NCI-H2196 (cell line): ENCODE results near the gene TGFB1I1.
A peak's percentile ranks its signal among the peaks of the same experiment; 100 is the strongest.

Experiments used
- DNase-seq: peaks from one replicate; lab custom pipeline; 2025; ENCODE audit not compliant: unreplicated experiment; lab: John Stamatoyannopoulos, UW

TGFB1I1 gene

GRCh38 chr16:31451681-31452351 lies 20.1 kb upstream of the TGFB1I1 start:
- peak; percentile 69 for DNase-seq

DNA sequence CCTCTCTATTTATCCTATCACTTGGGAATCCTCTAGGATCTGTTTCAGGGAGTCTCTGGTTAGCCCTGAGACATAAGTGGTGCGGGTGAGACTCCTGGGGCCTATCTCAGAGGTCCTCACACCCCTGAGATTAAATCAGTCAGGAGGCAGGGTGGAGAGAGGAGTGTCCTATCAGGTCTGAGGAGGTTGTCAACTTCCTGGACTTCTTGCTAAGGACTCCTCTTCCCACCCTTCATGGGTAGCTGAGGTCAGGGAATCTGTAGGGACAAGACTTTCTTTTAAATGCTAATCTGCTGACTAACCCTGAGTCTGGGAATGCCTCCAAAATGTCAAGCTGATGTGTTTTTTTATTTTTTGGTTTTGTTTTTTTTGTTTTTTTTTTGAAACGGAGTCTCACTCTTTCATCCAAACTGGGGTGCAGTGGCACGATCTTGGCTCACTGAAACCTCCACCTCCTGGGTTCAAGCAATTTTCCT lies 19.3 kb upstream of the TGFB1I1 start:
- no peak for DNase-seq

DNA sequence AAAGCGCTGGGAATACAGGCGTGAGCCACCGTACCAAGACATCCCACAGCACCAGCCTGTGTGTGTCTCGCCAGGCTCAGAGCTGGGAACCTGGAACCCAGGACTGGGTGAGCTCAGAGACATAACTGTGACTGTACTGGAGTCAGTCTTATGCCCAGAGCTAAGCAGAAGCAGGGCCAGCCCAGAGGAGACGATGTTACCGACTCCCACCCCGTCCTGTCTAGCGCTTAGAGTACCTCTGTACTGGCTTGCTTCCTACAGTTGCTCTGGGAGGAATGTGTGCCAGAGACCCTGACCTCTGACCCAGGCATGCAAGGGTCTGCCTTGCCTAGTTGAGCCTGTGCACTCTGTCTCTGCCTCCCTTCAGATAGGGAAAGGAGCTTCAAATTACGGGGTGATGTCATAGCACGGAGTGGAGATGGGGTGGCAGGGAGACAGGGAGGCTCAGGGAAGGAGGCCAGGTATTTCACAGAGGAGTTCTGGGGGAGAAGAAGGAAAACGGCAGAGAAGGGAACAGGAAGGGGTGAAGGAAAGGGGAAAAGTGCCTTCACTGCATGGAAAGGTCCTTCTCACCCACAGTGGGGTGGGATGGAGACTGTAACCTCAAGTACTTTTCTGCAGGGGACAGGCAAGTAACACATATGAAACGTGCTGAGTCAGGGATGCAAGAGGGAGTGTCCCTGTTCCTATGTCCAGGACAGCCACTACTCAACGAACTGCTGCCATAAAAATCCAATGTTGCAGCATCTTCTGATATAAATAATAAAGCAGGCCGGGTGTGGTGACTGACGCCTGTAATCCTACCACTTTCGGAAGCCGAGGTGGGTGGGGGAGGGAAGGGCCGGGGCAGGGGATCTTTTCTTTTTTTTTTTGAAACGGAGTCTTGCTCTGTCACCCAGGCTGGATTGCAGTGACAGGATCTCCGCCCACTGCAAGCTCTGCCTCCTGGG lies 18.4 kb upstream of the TGFB1I1 start:
- no peak for DNase-seq

DNA sequence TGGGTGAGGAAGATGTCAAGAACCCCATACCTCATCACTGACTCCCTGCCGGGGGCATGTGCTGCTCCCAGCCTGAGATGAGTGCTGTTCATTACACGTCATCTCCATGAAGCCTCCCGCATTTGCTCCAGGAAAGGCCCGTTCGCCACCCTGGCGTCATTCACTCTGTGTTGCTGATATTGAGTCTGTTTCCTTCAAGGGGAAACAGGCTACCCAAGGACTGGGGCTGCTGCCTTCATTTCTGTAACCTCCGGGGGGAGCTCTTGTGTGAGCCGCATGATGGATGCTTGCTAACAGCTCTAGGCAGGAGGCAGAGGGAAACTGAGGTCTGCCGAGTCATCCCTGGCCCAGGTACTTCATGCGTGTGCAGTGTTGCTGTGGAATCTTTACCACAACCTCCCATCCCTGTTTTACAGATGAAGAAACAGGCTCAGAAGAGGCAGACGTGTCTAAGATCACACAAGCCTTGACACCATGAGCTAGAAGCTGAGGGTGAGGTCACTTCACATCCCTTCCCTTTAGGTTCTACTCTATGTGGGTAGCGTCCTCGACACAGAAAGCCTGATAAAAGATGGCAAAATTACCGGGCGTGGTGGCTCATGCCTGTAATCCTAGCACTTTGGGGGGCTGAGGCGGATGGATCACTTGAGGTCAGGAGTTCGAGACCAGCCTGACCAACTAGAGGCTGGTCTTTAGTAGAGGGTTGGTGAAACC lies 16.2 kb upstream of the TGFB1I1 start:
- no peak for DNase-seq

GRCh38 chr16:31456988-31457360 lies 15.0 kb upstream of the TGFB1I1 start:
- no peak for DNase-seq

DNA sequence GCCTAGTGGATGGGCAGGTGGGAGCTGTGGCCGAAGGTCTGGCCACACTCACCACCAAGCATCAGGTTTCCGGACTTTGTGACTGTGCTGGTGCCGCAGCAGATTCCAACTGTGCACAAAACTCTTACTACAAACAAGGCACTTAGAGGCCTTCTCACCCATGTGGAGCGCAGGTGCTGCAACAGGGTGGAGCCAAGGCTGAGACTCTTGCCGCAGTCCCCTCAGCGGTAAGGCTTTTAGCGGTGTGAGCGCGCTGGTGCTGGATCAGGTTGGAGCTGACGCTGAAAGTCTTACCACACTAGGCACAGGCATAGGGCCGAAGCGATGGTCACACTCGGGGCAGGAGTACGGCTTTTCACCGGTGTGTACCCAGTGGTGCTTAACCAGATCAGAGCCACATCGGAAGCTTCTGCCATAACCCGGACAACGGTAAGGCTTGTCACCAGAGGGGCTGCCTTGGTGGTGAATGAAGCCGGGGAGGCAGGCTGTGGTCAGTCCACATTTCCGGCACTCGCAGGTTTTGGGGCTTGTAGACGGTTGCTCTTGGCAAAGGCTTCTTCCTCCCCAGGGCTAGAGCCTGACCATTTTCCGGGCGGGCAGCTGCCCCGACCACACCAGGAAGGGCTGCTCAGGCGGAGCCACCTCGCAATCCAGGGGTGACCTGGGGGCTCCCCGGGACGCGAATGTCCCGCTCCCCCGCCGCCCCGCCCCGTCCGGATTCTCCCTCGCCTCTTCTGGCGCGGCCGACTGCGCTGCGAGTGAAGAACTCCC lies 13.7 kb upstream of the TGFB1I1 start:
- peak; percentile 48 for DNase-seq

DNA sequence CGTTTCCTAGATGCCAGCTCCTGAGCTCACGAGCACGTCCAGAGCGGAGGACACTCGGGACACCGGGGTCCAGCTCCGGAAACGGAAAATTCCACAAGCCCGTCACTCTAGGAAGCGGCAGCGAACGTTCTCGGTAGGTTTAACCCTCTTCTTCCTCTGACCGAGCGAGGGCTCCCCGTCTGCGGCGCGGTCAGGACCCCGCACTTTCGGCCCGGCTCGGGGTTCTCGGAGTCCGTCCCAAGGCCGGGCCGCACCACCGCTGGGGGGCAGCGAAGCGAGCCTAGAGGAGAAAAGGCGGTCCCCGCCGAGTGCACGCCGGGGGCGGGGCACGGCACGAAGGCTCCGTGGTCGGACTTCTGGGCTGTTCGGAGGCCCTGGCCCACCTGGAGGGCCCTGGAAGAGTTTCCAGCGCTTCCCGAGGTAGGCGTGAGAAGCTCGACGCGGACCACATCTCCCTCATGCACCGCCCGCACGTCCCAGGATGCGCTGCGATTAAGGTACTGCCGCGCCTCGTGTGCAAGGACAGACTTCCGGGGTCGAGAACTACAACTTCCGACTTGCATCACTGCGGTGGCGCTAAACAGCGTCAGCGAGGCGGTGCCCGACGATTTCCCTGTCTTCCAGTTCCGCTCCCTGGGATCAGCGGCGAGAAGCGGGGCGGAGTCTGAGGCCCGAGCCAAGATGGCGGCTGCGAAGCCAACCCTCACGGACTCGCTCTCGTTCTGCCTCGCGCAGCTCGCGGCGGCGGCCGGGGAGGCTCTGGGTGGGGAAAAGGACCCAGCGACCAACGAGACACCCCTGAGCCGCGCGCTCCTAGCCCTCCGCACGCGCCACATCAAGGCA lies 12.9 kb upstream of the TGFB1I1 start, which contains the start of gene ARMC5:
ARMC5 (plus strand) TSS at position 658 of the 843 bp plus-strand sequence; CDS start at position 682, 24 bp downstream.
- peak; percentile 97 for DNase-seq

DNA sequence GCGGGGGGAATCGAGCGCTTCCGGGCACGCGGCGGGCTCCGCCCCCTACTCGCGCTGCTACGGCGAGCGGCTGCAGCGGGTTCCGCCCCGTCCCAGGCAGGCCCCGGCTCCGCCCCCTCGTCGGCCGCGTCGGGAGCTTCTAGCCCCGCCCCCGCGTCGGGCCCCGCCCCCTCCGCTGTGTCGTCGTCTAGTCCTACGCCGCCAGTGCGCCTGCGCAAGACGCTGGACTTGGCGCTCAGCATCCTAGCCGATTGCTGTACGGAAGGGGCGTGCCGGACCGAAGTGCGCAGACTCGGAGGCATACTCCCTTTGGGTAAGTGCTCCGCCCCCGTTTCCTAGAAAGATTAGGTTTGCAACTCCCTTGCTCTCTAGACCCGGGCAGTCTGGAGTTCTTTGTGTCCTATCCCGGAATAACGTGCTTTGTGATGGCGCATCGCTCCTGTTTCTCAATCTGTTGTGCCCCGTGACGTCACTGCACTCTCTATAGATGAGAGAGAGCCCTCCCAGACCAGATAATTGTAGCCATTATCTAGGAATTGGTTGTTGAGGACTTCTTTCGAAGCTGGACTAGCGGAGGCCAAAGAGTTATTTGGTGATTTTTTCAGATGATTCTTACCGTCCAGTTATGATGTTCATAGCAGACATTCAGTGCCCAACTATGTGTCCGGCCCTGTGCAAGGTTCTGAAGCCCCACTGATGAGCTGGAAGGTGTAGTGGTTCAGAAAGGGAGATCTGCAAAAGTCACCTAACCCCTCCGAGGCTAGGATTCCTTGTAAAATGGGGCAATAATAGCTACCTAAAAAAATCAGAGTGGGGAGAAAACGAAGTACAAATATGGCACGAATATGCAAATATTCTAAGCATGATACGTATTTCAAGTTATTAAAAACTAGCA lies 12.0 kb upstream of the TGFB1I1 start:
- peak; percentile 99 for DNase-seq

- DNase-seq = peak; percentile 45
Observed at GRCh38 chr16:31460582-31461002, 11.4 kb upstream of the TGFB1I1 start.

GRCh38 chr16:31461201-31461920 lies 10.6 kb upstream of the TGFB1I1 start:
- no peak for DNase-seq

DNA sequence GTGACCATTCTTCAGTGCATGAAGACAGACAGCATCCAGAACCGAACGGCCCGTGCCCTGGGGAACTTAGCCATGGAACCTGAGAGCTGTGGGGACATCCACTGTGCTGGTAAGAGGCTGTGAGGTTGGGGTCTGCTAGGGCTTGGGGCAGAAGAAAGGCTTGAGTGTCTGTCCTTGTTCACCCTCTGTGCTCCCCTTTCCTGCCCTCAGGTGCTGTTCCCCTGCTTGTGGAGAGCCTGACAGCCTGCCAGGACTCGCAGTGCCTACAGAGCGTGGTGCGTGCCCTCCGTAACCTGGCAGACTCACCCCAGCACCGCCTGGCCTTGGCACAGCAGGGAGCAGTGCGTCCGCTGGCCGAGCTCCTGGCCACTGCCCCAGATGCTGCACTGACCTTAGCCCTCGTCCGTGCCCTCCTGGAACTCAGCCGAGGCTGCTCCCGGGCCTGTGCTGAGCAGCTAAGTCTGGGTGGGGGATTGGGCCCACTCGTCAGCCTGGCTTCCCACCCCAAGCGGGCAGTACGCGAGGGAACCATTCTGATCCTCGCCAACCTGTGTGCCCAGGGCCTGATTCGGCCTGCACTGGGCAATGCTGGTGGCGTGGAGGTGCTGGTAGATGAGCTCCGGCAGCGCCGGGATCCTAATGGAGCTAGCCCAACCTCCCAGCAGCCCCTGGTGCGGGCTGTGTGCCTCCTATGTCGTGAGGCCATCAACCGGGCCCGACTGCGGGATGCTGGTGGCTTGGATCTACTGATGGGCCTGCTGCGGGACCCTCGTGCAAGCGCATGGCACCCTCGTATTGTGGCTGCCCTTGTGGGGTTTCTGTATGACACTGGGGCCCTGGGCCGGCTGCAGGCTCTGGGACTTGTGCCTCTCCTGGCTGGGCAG lies 9.8 kb upstream of the TGFB1I1 start:
- no peak for DNase-seq

- DNase-seq = no peak
Observed at GRCh38 chr16:31464348-31464769, 7.6 kb upstream of the TGFB1I1 start.

DNA sequence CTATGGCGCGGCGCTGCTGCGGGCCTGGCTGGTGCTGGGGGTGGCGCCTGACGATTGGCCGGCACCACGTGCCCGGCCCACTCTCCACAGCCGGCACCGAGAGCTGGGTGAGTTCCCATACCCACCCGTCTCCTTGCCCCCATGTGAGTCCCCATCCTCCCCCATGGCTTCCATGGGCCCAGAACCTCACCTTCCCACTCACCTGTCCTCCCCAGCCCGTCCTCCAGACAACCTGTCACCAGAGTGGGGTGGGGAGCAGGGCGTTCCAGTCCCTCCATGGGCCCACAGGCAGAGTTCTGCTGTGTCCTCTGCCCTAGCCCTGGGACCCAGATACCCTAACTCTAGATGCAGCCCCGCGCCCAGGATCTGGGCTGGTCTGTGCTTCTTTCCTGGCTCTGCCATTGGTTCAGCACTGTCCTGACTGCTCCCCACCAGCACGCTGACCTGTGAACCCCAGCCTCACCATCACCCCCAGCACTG lies 7.1 kb upstream of the TGFB1I1 start:
- DNase-seq = no peak

DNA sequence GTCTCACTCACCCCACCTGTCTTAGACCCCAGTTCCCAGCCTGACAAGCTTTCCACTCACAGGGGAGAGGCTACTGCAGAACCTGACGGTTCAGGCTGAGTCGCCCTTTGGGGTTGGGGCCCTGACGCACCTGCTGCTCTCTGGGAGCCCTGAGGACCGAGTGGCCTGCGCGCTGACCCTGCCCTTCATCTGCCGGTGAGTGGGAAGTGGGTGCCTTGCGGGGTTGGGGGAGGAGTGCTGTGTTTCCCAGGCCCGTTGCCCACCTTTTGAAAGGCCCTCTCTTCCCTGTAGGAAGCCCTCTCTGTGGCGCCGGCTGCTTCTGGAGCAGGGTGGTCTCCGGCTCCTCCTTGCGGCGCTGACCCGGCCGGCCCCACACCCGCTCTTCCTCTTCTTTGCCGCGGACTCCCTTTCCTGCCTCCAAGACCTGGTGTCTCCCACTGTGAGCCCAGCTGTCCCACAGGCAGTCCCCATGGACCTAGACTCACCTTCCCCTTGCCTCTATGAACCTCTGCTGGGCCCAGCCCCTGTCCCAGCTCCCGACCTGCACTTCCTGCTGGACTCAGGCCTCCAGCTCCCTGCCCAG lies 6.1 kb upstream of the TGFB1I1 start:
- DNase-seq = no peak

DNA sequence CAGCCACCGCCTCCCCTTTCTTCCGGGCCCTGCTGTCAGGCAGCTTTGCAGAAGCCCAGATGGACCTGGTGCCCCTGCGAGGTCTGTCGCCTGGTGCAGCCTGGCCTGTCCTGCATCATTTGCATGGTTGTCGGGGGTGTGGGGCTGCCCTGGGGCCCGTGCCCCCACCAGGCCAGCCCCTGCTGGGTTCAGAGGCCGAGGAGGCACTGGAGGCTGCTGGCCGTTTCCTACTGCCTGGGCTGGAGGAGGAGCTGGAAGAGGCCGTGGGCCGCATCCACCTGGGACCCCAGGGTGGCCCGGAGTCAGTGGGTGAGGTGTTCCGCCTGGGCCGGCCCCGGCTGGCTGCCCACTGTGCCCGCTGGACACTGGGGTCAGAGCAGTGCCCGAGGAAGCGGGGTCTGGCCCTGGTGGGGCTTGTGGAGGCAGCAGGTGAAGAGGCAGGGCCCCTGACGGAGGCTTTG lies 5.5 kb upstream of the TGFB1I1 start:
- no peak for DNase-seq

GRCh38 chr16:31467151-31467773 lies 4.7 kb upstream of the TGFB1I1 start:
- DNase-seq = no peak
